HepG2 (cell line): ENCODE results near the gene AHSA1. TPM values are rescaled to one million over a fixed set of nuclear protein-coding genes. Genes with fewer than 3 reads are reported as not detected.

Source experiments
- ATRX ChIP-seq: sonication (generic); formaldehyde crosslinking; IDR thresholded peaks from 2 replicates; pipeline ENCODE4 v1.4.0; 2020; ENCODE audit warnings: missing genetic modification reagents, borderline replicate concordance
- EEA1 ChIP-seq: sonication (generic); formaldehyde crosslinking; IDR thresholded peaks from 2 replicates; pipeline ENCODE4 v1.5.1; 2020; ENCODE audit warnings: mild to moderate bottlenecking, missing genetic modification reagents, borderline replicate concordance
- FOXM1 ChIP-seq: sonication (generic); formaldehyde crosslinking; IDR thresholded peaks from 2 replicates; pipeline ENCODE4 v1.5.0; 2020; ENCODE audit warnings: missing genetic modification reagents
- HDAC6 ChIP-seq: fragments of 200-600 bp; sonication (generic); IDR thresholded peaks from 2 replicates; pipeline ENCODE4 v1.7.0; 2017; ENCODE audit warnings: mild to moderate bottlenecking, antibody characterized with exemption, low read length, low read depth
- MBNL3 ChIP-seq: fragments of 250-450 bp; sonication (Bioruptor Pico); conservative IDR thresholded peaks from 2 replicates; pipeline ENCODE4 v1.8.0; 2022; ENCODE audit warnings: mild to moderate bottlenecking, inconsistent platforms
- MEF2D ChIP-seq: sonication (generic); formaldehyde crosslinking; IDR thresholded peaks from 2 replicates; pipeline ENCODE4 v1.5.1; 2020; ENCODE audit warnings: mild to moderate bottlenecking, missing genetic modification reagents
- NAIF1 ChIP-seq: sonication (generic); formaldehyde crosslinking; IDR thresholded peaks from 2 replicates; pipeline ENCODE4 v1.5.0; 2020; ENCODE audit warnings: mild to moderate bottlenecking, missing genetic modification reagents, borderline replicate concordance
- NFIB ChIP-seq: sonication (generic); formaldehyde crosslinking; IDR thresholded peaks from 2 replicates; pipeline ENCODE4 v1.9.0; 2021; ENCODE audit warnings: missing genetic modification reagents, mild to moderate bottlenecking, borderline replicate concordance
- POLR2A ChIP-seq, 2 experiments: IDR thresholded peaks; 2 replicates each; pipeline ENCODE4 v1.6.1; 2011; ENCODE audit warnings: low read depth in 2 of 2, low read length in 2 of 2, mild to moderate bottlenecking in 1 of 2, moderate library complexity in 1 of 2; ENCODE audit not compliant: insufficient read depth in 1 of 2
- POLR2AphosphoS2 ChIP-seq: IDR thresholded peaks from 2 replicates; pipeline ENCODE4 v1.6.1; 2011; ENCODE audit warnings: low read depth, low read length, improper control_type of control experiment
- SAP130 ChIP-seq: IDR thresholded peaks from 2 replicates; pipeline ENCODE4 v1.6.1; 2016; ENCODE audit warnings: low read depth
- TCF12 ChIP-seq, 2 experiments: fragments of 450-650 bp in 1 of 2; sonication (generic) in 1 of 2; formaldehyde crosslinking in 1 of 2; IDR thresholded peaks; 2 replicates each; pipeline versions ENCODE4 v1.6.1 to v1.8.0; 2017 to 2022; ENCODE audit warnings: antibody characterized with exemption in 1 of 2, mild to moderate bottlenecking in 1 of 2, missing genetic modification reagents in 1 of 2, moderate library complexity in 1 of 2
- THAP11 ChIP-seq: IDR thresholded peaks from 2 replicates; pipeline ENCODE4 v1.6.1; 2016; ENCODE audit warnings: missing biosample characterization, missing genetic modification reagents
- TP53 ChIP-seq: sonication (generic); formaldehyde crosslinking; conservative IDR thresholded peaks from 2 replicates; pipeline ENCODE4 v1.4.0; 2020; ENCODE audit warnings: missing genetic modification reagents
- ZNF451 ChIP-seq: sonication (generic); formaldehyde crosslinking; IDR thresholded peaks from 2 replicates; pipeline ENCODE4 v1.5.0; 2020; ENCODE audit warnings: mild to moderate bottlenecking, missing genetic modification reagents
- ZNF572 ChIP-seq: sonication (generic); formaldehyde crosslinking; IDR thresholded peaks from 2 replicates; pipeline ENCODE4 v1.5.1; 2020; ENCODE audit warnings: mild to moderate bottlenecking, missing genetic modification reagents
- ZNF615 ChIP-seq: sonication (generic); formaldehyde crosslinking; IDR thresholded peaks from 2 replicates; pipeline ENCODE4 v1.5.0; 2020; ENCODE audit warnings: mild to moderate bottlenecking, missing genetic modification reagents, borderline replicate concordance
- ZNF629 ChIP-seq: sonication (generic); formaldehyde crosslinking; conservative IDR thresholded peaks from 2 replicates; pipeline ENCODE4 v1.5.0; 2020; ENCODE audit warnings: missing genetic modification reagents
- ZNF709 ChIP-seq: sonication (generic); formaldehyde crosslinking; IDR thresholded peaks from 2 replicates; pipeline ENCODE4 v1.5.0; 2020; ENCODE audit warnings: mild to moderate bottlenecking, missing genetic modification reagents
- ZNF839 ChIP-seq: sonication (generic); formaldehyde crosslinking; IDR thresholded peaks from 2 replicates; pipeline ENCODE4 v1.4.0; 2020; ENCODE audit warnings: missing genetic modification reagents, mild to moderate bottlenecking, borderline replicate concordance
- polyA plus RNA-seq, 8 experiments: library from polyadenylated mRNA; depleted of rRNA in 3 of 8; stranded (reverse) in 7 of 8; unstranded in 1 of 8; fragments of >200 nt; fragmentation: Illumina TruSeq in 4 of 8; extraction: Trizol in 4 of 8; gene quantifications; 2 replicates each; pipeline versions ENCODE4 v1.2.1 to v1.2.3, GENCODE V29; 2011 to 2016; ENCODE audit warnings: low read depth in 4 of 8, missing spikeins in 1 of 8, mixed read lengths in 1 of 8; ENCODE audit not compliant: insufficient read depth in 1 of 8
- total RNA-seq, 5 experiments: library from RNA; depleted of rRNA; stranded (reverse); fragments of >200 nt; fragmentation: Illumina TruSeq; extraction: Trizol; gene quantifications; 2 replicates each; pipeline ENCODE4 v1.2.3, GENCODE V29; 2016; ENCODE audit warnings: low read depth in 1 of 5
- TF ChIP-seq, protein P1 (sequence below): sonication (generic); formaldehyde crosslinking; IDR thresholded peaks from 2 replicates; pipeline ENCODE4 v1.4.0; 2020; ENCODE audit warnings: mild to moderate bottlenecking, missing genetic modification reagents
- TF ChIP-seq, protein P2 (sequence below): sonication (generic); formaldehyde crosslinking; IDR thresholded peaks from 2 replicates; pipeline ENCODE4 v1.4.0; 2020; ENCODE audit warnings: missing genetic modification reagents, borderline replicate concordance
- TF ChIP-seq, protein P3 (sequence below): sonication (generic); formaldehyde crosslinking; IDR thresholded peaks from 2 replicates; pipeline ENCODE4 v1.4.0; 2020; ENCODE audit warnings: missing genetic modification reagents
- TF ChIP-seq, protein P4 (sequence below): sonication (generic); formaldehyde crosslinking; IDR thresholded peaks from 2 replicates; pipeline ENCODE4 v1.5.0; 2020; ENCODE audit warnings: mild to moderate bottlenecking, low read depth, missing genetic modification reagents, borderline replicate concordance
- TF ChIP-seq, protein P5 (sequence below), 2 experiments: fragments of 450-650 bp in 1 of 2; sonication (generic) in 1 of 2; formaldehyde crosslinking; IDR thresholded peaks; 2 replicates each; pipeline versions ENCODE4 v1.5.0 to v1.8.0; 2020 to 2022; ENCODE audit warnings: mild to moderate bottlenecking in 1 of 2, missing genetic modification reagents in 1 of 2

Gene AHSA1
- total and polyA plus RNA-seq, 2 of the 13 experiments (the other 11 are each of a cell fraction or from before 2014, with no cell fraction given): 113 to 241 TPM

DNA sequence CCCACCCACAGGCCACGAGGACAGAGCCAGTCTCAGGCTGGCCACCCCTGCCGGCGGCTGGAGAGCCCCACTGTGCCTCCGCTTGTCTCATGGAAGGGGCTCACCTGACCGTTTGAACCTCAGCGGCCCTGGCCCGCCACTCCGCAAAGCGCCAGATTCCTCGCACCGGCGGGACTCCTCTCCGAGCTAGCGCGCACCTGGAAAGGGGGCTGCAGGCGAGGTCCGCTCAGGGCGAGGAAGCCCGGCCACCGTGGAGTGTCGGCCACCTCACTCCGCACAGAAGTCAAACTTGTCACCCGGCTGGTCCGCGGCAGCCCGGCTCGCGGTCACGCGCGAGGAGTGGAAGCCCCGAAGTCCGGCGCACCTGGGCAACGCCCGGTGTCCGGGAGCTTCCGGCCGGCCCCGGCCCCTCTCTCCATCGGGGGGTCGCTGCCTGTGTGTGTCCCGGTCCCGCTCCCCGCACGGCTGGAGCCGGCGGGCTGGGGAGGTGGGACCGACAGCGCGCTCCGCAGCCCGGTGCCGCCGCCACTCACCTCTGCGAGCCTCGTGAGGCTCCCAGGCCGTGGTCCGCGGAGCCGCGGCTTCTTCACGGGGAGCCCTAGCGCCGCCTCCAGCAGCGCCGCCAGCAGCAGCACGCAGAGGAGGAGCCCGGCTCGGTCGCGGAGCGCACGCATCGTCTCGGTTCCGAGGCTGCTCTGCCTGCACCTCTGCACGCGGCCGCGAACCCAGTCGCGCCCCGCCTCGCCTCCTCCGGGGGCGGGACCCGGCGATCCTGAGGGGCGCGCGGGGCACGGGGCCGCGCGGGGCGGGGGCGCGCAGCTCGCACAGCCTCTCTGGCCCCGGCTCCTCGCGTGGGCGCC lies 40.5 kb downstream of the AHSA1 start, which contains the start of gene ISM2 (continued):
- TF ChIP-seq, protein P1, sequence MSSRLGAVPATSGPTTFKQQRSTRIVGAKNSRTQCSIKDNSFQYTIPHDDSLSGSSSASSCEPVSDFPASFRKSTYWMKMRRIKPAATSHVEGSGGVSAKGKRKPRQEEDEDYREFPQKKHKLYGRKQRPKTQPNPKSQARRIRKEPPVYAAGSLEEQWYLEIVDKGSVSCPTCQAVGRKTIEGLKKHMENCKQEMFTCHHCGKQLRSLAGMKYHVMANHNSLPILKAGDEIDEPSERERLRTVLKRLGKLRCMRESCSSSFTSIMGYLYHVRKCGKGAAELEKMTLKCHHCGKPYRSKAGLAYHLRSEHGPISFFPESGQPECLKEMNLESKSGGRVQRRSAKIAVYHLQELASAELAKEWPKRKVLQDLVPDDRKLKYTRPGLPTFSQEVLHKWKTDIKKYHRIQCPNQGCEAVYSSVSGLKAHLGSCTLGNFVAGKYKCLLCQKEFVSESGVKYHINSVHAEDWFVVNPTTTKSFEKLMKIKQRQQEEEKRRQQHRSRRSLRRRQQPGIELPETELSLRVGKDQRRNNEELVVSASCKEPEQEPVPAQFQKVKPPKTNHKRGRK (CRISPR knock-in tag): no peak
- TF ChIP-seq MBNL3: no peak
- TF ChIP-seq, protein P2, sequence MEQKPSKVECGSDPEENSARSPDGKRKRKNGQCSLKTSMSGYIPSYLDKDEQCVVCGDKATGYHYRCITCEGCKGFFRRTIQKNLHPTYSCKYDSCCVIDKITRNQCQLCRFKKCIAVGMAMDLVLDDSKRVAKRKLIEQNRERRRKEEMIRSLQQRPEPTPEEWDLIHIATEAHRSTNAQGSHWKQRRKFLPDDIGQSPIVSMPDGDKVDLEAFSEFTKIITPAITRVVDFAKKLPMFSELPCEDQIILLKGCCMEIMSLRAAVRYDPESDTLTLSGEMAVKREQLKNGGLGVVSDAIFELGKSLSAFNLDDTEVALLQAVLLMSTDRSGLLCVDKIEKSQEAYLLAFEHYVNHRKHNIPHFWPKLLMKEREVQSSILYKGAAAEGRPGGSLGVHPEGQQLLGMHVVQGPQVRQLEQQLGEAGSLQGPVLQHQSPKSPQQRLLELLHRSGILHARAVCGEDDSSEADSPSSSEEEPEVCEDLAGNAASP (CRISPR knock-in tag): no peak
- TF ChIP-seq THAP11 (CRISPR knock-in tag): peak; percentile 76
- no peak for TF ChIP-seq MEF2D (CRISPR knock-in tag)
- TF ChIP-seq EEA1: no peak
- TF ChIP-seq POLR2A (IDR thresholded peaks at IDR 0.05; ENCODE audit: insufficient read depth in 1 of 2, low read depth in 2 of 2, low read length in 2 of 2): peak in 1 of 2 experiments; percentile 94; a peak in 2 of 4 replicates
- no peak for TF ChIP-seq HDAC6
- TF ChIP-seq POLR2AphosphoS2: no peak
- no peak for TF ChIP-seq NAIF1 (CRISPR knock-in tag)
- TF ChIP-seq NFIB (CRISPR knock-in tag): no peak
- TF ChIP-seq, protein P3, sequence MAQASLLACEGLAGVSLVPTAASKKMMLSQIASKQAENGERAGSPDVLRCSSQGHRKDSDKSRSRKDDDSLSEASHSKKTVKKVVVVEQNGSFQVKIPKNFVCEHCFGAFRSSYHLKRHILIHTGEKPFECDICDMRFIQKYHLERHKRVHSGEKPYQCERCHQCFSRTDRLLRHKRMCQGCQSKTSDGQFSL (CRISPR knock-in tag): no peak
- TF ChIP-seq ATRX: no peak
- TF ChIP-seq ZNF839: no peak
- peak; percentile 9 for TF ChIP-seq SAP130
- TF ChIP-seq TP53: no peak; the same call in 1 of the 2 replicates
- TF ChIP-seq, protein P4, sequence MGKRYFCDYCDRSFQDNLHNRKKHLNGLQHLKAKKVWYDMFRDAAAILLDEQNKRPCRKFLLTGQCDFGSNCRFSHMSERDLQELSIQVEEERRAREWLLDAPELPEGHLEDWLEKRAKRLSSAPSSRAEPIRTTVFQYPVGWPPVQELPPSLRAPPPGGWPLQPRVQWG (CRISPR knock-in tag): no peak
- TF ChIP-seq TCF12 (IDR thresholded peaks at IDR 0.05): no peak
- TF ChIP-seq TCF12 (CRISPR knock-in tag; IDR thresholded peaks at IDR 0.05): no peak
- TF ChIP-seq ZNF572: no peak
- TF ChIP-seq ZNF629 (CRISPR knock-in tag): no peak
- TF ChIP-seq ZNF615: no peak
- TF ChIP-seq, protein P5, sequence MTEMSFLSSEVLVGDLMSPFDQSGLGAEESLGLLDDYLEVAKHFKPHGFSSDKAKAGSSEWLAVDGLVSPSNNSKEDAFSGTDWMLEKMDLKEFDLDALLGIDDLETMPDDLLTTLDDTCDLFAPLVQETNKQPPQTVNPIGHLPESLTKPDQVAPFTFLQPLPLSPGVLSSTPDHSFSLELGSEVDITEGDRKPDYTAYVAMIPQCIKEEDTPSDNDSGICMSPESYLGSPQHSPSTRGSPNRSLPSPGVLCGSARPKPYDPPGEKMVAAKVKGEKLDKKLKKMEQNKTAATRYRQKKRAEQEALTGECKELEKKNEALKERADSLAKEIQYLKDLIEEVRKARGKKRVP (CRISPR knock-in tag; IDR thresholded peaks at IDR 0.05): no peak
- no peak; the same call in 1 of the 2 replicates for TF ChIP-seq ZNF709 (CRISPR knock-in tag)
- no peak for TF ChIP-seq ZNF451 (CRISPR knock-in tag)
- TF ChIP-seq FOXM1 (CRISPR knock-in tag): no peak
